G401.6 (cell line): ENCODE measurements around the gene RANGAP1.

Source experiments
- FAIRE-seq: peaks from 2 replicates; lab custom pipeline; 2012; peaks lifted over from hg19 to GRCh38; lab: Jason Lieb, UNC

The RANGAP1 gene, protein sequence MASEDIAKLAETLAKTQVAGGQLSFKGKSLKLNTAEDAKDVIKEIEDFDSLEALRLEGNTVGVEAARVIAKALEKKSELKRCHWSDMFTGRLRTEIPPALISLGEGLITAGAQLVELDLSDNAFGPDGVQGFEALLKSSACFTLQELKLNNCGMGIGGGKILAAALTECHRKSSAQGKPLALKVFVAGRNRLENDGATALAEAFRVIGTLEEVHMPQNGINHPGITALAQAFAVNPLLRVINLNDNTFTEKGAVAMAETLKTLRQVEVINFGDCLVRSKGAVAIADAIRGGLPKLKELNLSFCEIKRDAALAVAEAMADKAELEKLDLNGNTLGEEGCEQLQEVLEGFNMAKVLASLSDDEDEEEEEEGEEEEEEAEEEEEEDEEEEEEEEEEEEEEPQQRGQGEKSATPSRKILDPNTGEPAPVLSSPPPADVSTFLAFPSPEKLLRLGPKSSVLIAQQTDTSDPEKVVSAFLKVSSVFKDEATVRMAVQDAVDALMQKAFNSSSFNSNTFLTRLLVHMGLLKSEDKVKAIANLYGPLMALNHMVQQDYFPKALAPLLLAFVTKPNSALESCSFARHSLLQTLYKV

DNA sequence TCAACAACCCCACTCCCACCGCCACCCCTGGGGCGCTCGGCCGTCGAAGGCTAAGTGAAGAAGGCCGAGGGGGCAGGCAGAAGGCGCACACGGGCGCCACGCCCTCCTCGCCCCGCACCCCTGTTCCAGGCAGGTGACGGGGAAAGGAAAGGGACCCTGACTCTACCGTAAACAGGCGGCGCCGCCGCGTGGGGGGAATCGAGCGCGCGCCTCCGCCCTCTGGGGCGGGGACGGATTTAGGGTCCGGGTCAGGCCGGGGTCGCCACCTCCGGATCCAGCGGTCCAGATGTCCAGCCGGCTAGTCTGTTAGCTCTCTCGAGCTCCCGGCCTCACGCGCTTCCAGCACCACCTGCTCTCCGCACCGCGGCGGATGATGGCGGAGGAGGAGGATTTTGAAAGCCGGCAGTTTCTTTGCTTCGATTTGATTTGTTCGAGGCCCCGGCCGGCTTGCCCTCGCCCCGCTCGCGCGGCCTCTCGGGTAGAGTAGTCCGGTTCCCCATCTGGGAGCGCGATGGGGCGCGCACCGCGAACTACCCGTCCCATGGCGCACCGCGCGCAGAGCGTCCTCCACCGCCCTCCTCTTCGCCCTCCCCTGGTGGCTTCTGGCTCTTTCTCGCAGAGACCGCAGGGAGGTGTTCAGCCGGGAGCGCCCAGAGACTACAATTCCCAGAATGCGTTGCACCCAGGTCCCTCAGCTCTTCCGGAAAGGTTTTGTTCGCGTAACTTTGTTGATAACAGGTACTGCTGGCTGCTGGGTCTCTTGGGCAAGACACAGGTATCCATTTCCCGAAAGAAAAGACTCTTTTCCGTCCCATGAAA is at the start of gene RANGAP1:
RANGAP1 (minus strand) TSS at position 368 of the 819 bp plus-strand sequence. CDS start 5,143 bp downstream, outside the sequence.
- peak; percentile 98 for FAIRE-seq

- FAIRE-seq: no peak
Measured at GRCh38 chr22:41334951-41335635, 49.1 kb upstream of the RANGAP1 start.

DNA sequence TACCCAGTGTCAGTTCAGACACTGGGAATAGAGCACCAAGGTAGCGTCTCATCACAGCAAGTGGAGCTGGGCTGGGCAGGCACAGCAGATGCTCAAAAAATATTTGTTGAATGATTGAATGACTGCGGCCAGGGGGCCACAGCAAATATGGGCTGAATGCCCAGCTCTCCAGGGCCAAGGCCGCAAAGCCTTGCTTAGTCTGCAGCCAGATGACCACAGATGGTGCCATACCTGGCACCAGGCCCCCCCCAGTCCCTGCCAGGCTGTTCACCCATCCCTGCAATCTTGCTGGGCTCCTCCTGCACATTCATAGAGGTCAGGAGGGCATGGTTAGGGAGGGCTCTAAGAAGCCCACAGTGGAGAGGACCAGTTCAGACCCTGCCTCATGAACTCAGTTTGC is 48.2 kb upstream of the RANGAP1 start:
- FAIRE-seq: no peak

DNA sequence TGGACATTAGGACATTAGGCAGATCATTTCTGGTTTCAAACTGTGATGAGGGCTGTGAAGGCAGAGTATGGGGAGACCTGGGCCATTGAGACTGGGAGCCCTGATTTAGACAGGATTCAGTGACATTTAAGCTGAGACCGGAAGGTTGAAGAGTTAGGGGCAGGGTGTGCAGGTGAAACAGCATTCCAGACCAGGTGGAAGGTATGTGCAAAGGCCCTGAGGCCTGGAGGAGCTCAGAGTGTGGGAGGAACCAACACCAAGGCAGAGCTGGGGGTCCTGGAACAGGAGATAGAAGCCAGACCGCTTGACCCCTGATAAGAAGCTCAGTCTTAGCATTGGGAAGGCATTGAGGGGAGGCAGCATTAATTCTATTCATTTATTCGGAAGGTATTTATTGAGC is 47.8 kb upstream of the RANGAP1 start:
- FAIRE-seq: no peak

- no peak for FAIRE-seq
Measured at GRCh38 chr22:41332217-41332939, 46.4 kb upstream of the RANGAP1 start.

GRCh38 chr22:41330169-41330568 is 44.2 kb upstream of the RANGAP1 start:
- no peak for FAIRE-seq

DNA sequence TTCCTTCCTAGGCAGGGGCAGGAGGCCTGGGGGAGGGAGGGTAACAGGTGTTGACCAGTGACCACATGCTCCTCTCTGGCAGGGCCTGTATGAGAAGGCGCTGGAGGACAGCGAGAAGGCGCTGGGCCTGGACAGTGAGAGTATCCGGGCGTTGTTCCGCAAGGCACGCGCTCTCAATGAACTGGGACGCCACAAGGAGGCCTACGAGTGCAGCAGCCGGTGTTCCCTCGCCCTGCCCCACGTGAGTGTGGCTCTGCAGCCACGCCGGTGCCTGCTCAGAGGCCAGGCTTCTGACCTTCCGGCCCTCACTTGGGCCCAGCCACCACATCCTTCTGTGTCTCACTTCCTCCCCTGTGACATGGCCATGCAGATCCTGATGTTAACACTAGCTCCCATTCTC is 41.1 kb upstream of the RANGAP1 start:
- no peak for FAIRE-seq

- FAIRE-seq: no peak
Measured at GRCh38 chr22:41324821-41325528, 39.0 kb upstream of the RANGAP1 start.

DNA sequence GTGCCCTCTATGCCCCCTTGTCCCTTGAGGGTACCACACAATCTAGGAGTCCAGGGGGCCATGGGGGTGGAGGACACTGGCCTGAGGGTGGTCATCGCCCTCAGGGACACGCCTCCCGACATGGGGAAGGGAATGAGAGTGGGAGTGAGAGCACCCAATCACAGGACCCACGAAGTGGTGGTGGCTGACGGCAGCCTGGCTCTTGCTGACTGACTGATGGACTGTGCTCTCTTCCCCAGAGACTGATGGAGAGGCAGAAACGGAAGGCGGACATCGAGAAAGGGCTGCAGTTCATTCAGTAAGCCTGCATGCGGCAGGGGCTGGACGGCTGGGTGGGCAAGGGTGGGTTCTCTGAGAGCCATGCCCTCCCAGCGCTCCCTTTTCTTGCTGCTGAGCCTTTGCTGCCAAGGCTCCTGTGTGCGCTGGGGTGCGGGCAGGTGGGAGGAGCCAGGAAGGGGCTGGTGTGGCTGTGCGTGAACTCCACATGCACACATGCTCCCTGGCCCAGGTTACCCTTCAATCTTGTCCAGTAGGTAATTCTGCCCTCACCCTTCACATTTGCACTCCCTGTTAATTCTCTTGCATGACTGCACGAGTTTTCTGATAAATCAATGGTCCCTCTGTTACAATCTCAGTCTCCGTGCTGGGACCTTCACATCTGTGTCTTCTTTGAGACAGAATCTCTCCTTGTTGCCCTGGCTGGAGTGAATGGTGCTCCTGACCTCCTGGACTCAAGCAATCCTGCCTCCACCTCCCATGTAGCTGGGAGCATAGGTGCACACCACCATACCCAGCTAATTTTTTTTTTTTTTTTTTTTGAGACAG is 34.6 kb upstream of the RANGAP1 start:
- no peak for FAIRE-seq

DNA sequence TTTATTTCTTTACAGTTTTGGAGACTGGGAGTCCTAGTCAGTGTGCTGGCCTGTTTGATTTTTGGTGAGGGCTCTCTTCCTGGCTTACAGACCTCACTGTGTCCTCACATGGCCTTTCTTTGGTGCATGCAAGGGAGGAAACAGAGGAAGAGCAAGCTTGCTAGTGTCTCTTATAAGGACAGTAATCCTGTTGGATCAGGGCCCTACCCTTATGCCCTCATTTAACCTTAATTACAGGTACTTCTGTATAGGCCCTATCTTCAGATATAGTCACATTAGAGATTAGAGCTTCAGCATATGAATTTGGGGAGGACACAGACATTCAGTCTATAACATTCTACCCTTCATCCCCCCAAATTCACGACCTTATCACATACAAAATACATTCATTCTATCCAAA is 29.6 kb upstream of the RANGAP1 start:
- no peak for FAIRE-seq

DNA sequence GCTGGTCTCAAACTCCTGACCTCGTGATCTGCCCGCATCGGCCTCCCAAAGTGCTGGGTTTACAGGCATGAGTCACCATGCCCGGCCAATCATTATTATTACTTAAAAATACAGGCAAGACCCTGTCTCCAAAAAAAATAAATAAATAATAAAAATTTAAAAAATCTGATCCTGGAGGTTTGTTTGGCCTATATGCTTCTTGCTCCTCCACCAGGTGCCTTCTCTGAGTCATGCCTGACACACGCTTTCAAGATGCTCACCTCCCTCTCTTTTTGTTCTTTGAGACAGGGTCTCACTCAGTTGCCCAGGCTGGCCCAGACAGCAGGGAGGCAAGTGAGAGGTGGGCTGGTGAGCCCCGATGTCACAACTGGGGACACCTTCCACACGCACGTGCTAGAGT is 28.8 kb upstream of the RANGAP1 start:
- FAIRE-seq: no peak

DNA sequence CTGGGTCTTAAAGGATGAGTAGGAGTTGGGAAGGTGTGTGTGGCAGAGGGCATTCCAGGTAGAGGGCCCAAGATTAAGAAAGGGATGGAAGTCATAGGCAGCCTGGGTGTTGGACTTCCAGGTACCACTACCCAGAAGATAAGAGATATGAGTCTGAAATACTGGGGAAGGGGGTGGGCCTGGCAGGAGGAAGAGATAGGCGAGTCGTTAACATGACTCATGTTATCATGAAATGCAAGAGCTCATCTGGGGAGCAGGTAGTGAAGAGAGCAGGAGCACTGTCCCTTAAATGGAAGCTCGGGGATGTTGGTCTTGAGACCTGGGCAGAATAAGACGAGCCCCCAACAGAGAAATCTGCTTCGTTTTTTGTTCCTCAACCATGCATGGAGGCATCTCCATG is 25.5 kb upstream of the RANGAP1 start:
- no peak for FAIRE-seq

DNA sequence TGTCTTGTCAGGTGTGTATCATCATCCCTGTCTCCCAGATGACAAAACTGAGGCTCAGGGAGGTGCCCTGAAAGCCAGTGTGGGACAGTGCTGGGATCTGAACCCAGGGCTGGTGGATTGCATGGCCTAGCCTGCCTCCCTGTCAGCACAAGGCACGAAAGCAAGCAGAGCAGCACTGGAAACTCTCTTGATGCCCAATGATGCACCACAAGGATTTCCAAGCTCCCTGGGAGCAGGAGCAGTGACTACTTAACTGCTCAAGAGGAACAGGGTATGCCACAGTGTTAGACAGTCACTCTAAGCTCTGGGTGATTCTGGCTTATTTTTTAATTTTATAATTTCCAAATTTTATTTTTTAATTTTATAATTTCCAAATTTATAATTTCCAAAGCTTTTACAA is 24.3 kb upstream of the RANGAP1 start:
- no peak for FAIRE-seq

- FAIRE-seq: no peak
Measured at GRCh38 chr22:41308544-41308947, 22.6 kb upstream of the RANGAP1 start.

DNA sequence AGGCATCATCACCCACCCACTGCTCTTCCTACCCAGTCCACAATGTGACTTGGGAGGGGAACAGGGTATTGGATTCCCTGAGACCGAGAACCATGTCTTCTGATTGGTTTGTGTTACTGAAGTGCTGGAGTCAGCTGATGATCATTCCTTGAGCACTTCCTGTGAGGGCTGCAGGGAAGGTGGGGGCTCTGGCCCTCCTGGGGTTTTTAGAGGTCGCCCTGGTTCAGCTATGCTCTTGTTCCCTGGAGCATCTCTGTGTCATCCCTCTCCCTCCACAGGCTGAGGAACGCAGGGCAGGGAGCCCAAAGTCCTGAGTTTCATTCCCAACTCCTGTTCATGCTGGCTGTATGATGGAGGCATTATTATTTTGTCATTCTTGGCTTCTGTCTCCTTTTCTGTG is 22.1 kb upstream of the RANGAP1 start:
- FAIRE-seq: no peak

DNA sequence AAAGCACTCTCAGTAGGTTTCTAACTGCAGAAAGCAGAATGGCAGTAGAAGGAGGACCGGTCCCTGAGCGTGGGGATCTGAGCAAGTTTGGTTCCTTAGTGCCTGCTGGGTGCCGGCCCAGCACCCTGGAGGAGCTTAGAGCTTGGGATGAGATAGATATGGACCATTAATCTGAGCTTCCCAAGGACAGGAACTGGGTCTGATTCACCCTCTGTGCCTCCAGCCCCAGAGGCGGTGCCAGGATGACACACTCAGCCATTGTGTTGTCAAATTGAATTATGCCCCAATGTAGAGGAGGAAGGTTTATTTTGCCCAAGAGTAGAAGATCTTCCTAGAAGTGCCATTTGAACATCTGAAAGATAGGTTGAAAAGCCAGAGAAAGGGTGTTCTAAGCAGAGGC is 19.7 kb upstream of the RANGAP1 start:
- no peak for FAIRE-seq

- no peak for FAIRE-seq
Measured at GRCh38 chr22:41302811-41303210, 16.8 kb upstream of the RANGAP1 start.

DNA sequence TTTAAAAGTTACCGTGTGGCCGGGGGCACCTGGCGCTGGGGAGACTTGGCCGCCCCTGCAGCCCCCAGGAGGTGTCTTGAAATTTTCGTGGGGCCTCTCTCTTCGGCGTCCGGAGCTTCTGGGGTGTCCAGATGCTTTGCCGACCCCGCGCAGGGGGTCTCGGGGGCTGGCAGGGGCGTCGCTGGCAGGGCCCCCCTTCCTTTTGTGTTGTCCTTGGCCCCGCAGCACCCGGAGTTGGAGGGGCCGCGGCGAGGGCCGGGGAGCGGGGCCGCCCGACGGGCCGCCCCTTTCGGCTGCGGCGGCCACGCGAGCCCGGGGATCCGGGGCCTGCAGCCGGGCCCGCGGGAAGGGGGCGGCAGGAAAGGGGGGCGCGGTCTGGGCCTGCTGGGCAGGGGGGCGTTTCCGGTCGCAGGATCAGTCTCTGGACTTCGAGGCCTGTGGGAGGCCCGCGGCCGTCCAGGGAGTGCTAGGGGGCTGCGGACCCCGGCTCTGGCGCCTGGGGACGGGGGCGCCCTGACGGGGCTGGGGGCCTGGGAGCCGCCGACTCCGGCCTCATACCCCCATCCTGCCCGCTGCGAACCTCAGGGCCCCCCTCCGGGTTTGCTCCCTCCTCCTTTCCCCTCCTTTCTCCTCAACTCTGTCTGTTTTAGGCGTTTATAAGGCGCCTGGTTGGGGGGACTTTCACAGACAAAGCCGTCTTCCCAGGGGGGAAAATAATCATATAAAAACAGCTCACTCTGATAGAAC is 16.2 kb upstream of the RANGAP1 start:
- FAIRE-seq: no peak
